Activated CD8-positive, alpha-beta T cell treated with anti-CD3 and anti-CD28 coated beads for 36 hours (primary cell): Measurements from ENCODE around the gene ANKS3. TPM values are rescaled to one million over a fixed set of nuclear protein-coding genes. Genes with fewer than 3 reads are reported as not detected.

Source experiments
- ATAC-seq: fragments of 200-7000 bp; cut with Tn5 transposase; one replicate; pipeline ENCODE4 v1.10.0; 2021; ENCODE audit warnings: mild to moderate bottlenecking, moderate library complexity
- CTCF ChIA-PET: fragments of 350-600 bp; sonication (Branson Sonifier 250); formaldehyde crosslinking; loops from one replicate; lab custom pipeline; 2021; ENCODE audit warnings: antibody characterized with exemption; lab: Charles Lee
- POLR2A ChIA-PET: fragments of 350-600 bp; sonication (Branson Sonifier 250); formaldehyde crosslinking; loops from one replicate; lab custom pipeline; 2021; ENCODE audit warnings: antibody characterized with exemption; lab: Charles Lee
- DNase-seq: peaks from one replicate; pipeline ENCODE4 v3.0.0-alpha.2; 2020
- H3K27ac Mint-ChIP-seq: one replicate; pipeline ENCODE4 v1.8.0; 2021; ENCODE audit warnings: mild to moderate bottlenecking, mixed read lengths
- H3K27me3 Mint-ChIP-seq: one replicate; pipeline ENCODE4 v1.8.0; 2021; ENCODE audit warnings: mixed read lengths
- H3K36me3 Mint-ChIP-seq: one replicate; pipeline ENCODE4 v1.8.0; 2021; ENCODE audit warnings: low read depth, mixed read lengths
- H3K4me1 Mint-ChIP-seq: one replicate; pipeline ENCODE4 v1.8.0; 2021; ENCODE audit warnings: low read depth, mixed read lengths
- H3K4me3 Mint-ChIP-seq: one replicate; pipeline ENCODE4 v1.8.0; 2021; ENCODE audit warnings: mild to moderate bottlenecking, moderate library complexity, mixed read lengths
- H3K9me3 Mint-ChIP-seq: one replicate; pipeline ENCODE4 v1.8.0; 2021; ENCODE audit warnings: mixed read lengths
- intact Hi-C: fragments of 100-400 bp; cut with micrococcal nuclease; formaldehyde crosslinking; loops from one replicate; pipeline ENCODE4 v1.10.0; 2022
- total RNA-seq, 2 experiments: library from RNA; stranded (reverse); gene quantifications; one replicate each; pipeline ENCODE4 v1.2.3, GENCODE V29; 2021
- TF ChIP-seq, protein P1 (sequence below): fragments of 200-600 bp; IDR thresholded peaks from one replicate; pipeline ENCODE4 v1.8.0; 2022; ENCODE audit warnings: antibody characterized with exemption, mild to moderate bottlenecking

Gene ANKS3
- total RNA-seq, 2 experiments from 2014 or later, result 13.0 to 13.8 TPM

DNA sequence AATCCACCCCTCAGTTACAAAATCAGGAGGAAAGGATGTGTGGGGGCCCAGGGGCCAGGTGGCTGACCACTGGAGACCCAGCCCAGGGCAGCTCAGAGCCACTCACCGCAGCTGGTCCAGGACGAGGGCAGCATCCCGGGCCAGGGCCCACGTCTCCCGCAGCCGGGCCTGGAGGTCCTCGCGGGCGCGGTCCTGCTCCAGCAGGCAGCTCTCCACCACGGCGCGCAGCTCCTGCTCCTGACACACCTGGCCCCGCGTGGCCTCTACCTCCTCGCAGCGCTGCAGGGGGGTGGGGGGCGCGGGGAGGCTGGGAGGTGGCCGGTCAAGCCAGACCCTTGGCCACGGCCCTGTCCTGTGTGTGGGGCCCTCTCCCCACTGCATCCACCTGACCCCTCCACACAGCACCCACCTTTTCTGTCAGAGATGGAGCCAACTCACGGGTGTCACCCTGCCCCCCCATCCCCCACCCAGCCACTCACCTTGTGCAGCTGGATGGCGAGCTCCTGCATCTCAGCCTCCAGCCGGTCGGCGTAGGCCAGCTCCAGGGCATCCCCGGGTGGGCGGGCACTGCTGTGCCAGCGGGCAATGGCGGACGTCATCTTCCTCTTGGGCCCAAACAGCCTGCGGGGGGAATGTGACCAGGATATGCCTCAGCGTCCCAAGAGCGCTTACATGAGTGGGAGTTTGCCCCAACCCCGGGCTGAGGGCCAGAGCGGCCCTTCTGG lies 35.6 kb downstream of the ANKS3 start:
- TF ChIP-seq, protein P1, sequence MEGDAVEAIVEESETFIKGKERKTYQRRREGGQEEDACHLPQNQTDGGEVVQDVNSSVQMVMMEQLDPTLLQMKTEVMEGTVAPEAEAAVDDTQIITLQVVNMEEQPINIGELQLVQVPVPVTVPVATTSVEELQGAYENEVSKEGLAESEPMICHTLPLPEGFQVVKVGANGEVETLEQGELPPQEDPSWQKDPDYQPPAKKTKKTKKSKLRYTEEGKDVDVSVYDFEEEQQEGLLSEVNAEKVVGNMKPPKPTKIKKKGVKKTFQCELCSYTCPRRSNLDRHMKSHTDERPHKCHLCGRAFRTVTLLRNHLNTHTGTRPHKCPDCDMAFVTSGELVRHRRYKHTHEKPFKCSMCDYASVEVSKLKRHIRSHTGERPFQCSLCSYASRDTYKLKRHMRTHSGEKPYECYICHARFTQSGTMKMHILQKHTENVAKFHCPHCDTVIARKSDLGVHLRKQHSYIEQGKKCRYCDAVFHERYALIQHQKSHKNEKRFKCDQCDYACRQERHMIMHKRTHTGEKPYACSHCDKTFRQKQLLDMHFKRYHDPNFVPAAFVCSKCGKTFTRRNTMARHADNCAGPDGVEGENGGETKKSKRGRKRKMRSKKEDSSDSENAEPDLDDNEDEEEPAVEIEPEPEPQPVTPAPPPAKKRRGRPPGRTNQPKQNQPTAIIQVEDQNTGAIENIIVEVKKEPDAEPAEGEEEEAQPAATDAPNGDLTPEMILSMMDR, result no peak
- Mint-ChIP-seq H3K27me3 (no peaks in the 10 kb centered on the region), H3K36me3 (peaks cover 13% of the 10 kb centered on the region), H3K4me1 (peaks cover 23% of the 10 kb centered on the region), H3K4me3 (no peak overlapping the region), H3K9me3 (no peaks in the 10 kb centered on the region), H3K27ac (no peak overlapping the region)
- ATAC-seq (no peak), DNase-seq (no peak)
- intact Hi-C loops, result no loop called here
- CTCF ChIA-PET, result no interaction called here
- POLR2A ChIA-PET, result no interaction called here

DNA sequence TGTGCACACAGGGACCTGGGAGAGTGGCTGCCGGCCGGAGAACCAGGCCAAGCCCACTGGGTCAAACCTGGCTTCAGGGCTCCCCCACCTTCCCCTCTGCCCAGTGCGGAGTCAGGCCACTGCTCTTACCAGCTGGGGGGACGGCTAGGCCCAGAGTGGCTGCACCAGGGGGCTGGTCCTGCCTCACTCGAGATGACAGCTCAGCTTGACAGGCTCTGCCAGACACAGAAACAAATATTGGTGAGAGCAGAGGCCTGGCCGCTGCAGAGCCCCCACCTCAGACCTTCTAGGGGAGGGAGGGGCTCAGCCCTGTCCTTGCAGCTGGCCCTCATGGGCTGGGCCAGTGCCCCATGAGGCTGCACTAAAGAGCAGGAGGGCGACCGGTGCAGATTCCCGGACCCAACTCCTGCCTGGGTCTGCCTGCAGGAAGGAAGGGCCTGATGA lies 36.2 kb downstream of the ANKS3 start:
- no peaks in the 10 kb centered on the region for H3K9me3 Mint-ChIP-seq
- no peaks in the 10 kb centered on the region for H3K27me3 Mint-ChIP-seq
- ChIA-PET POLR2A (interaction anchor here (0.5 to 1.5 kb wide), 2 partner anchors 37 to 73 kb away, joined by 3 to 5 read pairs; partner anchors contain the start of gene MGRN1), CTCF (no interaction called here)
- intact Hi-C loops, result no loop called here
- TF ChIP-seq, protein P1, result no peak
- peaks cover 23% of the 10 kb centered on the region for H3K4me1 Mint-ChIP-seq
- DNase-seq, result no peak
- H3K4me3 Mint-ChIP-seq, result no peak overlapping the region
- H3K27ac Mint-ChIP-seq, result no peak overlapping the region
- no peak for ATAC-seq
- H3K36me3 Mint-ChIP-seq, result peaks cover 13% of the 10 kb centered on the region

DNA sequence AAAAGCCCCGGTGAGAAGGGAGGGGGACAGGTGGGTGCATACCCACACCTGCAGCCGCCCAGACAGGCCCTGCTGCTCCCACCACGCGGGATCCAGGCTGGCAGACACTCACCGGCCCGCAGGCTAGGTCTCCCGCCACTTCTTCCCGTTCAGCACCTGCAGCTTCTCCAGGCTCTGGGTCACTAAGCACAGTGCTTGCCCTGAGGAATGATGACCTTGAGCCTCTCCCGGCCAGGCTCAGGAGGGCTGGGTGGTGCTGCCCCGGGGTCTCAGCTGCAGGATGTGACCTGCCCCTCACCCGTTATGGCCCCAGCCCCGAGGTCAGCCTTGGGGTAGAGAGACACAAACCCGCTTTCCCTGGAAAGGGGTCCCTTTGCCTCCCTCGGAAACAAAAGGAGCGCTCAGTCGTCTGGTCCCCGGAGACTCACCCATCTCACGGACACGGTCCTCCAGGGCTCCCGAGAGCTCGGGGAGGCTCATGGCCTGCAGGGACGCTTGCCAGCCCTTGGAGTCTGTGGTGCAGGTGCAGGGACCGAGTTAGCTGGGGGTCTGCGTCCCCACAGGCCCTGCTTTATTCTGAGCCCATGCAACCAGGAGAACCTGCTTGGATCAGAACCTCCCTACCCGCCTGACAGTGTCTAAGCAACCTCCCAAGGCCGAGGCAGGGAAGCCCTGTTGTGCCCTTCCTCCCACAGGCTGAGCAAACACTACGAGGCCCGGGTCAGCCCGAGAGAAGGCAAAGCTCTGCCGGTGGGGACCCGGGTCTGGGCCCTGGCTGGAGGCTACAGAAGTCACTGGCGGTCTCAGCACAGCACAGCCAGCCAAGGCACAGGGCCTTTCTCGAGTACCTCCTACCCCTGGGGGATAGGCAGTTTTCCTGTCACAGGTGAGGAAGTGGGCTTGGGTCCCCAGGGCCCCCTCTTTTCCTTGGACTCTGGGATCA lies 36.9 kb downstream of the ANKS3 start:
- CTCF ChIA-PET, result no interaction called here
- peaks cover 12% of the 10 kb centered on the region for H3K36me3 Mint-ChIP-seq
- TF ChIP-seq, protein P1, result no peak
- ATAC-seq (no peak), DNase-seq (no peak)
- H3K4me3 Mint-ChIP-seq, result no peak overlapping the region
- intact Hi-C loops, result no loop called here
- peak overlapping the region; percentile 55 for H3K27ac Mint-ChIP-seq
- H3K4me1 Mint-ChIP-seq, result peaks cover 29% of the 10 kb centered on the region
- no peaks in the 10 kb centered on the region for H3K27me3 Mint-ChIP-seq
- POLR2A ChIA-PET, result interaction anchor here (0.5 to 1.5 kb wide), 3 partner anchors 10 to 72 kb away, joined by 3 to 5 read pairs (median 3); partner anchors contain the start of gene MGRN1
- no peaks in the 10 kb centered on the region for H3K9me3 Mint-ChIP-seq

DNA sequence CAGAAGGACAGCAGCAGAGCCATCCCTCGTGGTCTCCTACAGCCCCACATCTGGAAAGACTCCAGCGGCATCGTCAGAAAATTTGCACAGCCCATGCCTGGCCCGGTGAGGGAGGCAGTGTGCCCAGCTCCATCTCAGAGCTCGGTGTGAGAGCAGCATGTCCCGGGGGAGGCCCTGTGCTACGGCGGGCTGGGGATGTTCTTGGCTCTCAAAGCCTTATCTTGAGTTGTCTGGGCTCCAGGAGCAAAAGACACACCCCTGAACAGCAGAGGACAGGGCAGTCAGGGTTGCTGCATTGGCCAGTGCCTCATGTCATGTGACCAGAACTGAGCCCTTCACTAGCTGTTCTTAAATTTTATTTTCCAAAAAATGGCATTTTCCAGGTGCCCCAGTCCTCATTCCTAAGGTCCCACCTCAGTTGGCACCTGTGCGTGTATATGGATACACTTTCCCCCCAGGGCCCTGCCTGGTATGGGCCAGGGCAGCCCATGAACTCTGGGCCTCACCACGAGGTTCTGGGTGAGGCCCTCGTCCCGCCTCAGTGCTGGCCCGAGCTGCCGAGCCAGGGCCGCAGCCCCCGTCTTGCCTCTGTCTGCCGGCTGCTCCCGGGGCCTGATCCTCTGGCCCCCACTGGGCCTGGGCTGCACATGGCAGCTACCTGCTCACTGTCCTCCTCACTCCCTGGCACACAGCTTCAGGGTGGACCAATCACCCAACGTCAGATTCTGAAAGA lies 37.7 kb downstream of the ANKS3 start:
- no peaks in the 10 kb centered on the region for H3K9me3 Mint-ChIP-seq
- intact Hi-C loops, result no loop called here
- TF ChIP-seq, protein P1, result no peak
- peaks cover 12% of the 10 kb centered on the region for H3K36me3 Mint-ChIP-seq
- peaks cover 29% of the 10 kb centered on the region for H3K4me1 Mint-ChIP-seq
- ChIA-PET CTCF (interaction anchor here (0.9 to 1.0 kb wide), 4 partner anchors 10 to 72 kb away, joined by 3 to 4 read pairs (median 3); partner anchors contain the start of genes DNAAF8 and MGRN1), POLR2A (interaction anchor here (0.8 to 2.7 kb wide), 8 partner anchors 10 to 71 kb away, joined by 3 to 10 read pairs (median 3); partner anchors contain the start of genes ANKS3, DNAAF8 and MGRN1)
- DNase-seq, result no peak
- peak overlapping the region; percentile 55 for H3K27ac Mint-ChIP-seq
- H3K27me3 Mint-ChIP-seq, result no peaks in the 10 kb centered on the region
- H3K4me3 Mint-ChIP-seq, result no peak overlapping the region
- no peak for ATAC-seq
